ENCODE results near the gene NCOA1.
"Not testable (repeated sequence)": the region's sequence is repeated elsewhere in the genome, so short reads cannot be mapped to it uniquely, and the experiment has no call there.

The NCOA1 gene

DNA sequence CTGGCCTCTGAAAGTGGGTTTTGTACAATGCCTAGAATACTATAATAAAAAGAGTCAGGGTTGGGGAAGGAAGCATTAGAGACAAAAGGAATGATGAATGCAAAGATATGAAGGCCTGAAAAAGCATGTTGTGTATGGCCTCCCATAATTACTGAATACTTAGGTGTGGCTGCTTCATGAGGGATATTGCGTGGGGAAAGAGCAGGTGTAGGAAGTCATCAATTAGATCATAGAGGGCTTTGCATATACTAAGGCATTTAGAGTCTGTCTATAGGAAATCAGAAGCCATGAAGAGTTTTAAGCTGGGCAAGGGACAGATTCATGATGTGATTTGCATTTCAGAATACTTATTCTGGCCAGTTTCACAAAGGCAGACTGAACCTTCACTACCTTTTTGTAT is 48.2 kb downstream of the NCOA1 start:
- no peak for DNase-seq (ENCODE audit: low spot score)

DNA sequence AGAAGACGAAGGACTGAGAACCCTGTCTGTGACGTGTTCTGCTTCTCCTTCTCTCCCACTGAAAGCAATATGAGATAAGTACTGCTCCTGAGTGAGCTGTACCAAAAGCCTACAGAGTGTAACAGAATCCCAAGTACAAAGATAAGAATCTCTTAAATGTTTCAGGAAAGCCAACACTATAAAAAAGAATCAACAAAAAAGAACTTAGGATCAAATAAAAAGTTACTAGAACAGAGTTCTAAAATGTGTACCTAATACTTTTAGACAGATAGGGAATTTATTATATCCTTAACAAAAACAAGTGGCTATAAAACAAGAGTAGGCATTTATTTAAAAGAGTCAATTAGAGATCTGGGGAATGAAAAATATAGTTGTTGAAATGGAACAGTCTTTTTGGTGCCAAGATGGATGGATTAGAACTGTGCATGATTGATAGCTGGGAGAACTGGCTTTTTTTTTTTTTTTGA is 49.0 kb downstream of the NCOA1 start:
- no peak for DNase-seq (ENCODE audit: low spot score)

DNA sequence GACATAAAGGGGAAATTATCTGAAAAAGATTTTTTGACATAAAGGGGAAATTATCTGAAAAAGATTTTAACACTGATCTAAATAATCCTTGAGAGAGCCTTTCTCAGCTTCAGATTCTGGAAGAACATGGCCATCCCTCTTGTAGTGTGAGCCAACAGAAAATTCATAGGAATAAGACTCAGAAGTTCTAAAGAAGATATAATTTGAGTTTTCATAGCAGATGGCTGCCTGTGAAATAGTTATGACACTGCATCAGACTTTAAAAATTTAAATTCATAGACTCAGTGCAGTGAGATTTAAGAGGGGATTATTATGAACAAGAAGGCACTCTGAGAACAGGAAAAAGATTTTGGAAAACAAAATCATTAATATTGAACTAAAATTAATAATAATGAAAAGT is 50.6 kb downstream of the NCOA1 start:
- no peak for DNase-seq (ENCODE audit: low spot score)

DNA sequence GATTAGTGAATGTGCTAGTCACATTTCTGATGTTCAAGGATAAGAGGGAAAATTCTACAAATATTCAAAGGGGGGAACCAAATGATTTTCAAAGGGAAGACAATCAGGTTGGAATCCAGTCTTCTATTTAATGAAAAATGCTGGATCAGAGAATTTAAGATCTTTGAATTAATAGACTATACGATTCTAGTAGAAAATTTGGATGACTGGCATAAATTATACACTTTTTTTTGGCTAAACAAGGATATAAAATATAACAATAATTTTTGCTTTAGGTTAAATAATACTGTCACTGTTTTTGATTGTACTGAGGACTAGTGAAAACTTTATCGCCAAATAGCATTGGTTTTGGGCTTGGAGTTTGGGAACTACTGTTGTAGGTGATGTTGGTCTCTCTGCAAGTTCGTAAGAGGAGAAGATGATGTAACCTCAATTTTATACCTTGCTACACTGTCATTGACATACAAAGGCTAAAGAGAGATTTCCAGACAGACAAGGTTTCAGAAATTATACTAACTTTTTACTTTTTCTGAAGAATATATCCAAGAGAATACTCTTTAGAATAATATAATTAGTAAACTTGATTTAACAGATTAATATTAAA is 51.3 kb downstream of the NCOA1 start:
- no peak for DNase-seq (ENCODE audit: low spot score)

DNA sequence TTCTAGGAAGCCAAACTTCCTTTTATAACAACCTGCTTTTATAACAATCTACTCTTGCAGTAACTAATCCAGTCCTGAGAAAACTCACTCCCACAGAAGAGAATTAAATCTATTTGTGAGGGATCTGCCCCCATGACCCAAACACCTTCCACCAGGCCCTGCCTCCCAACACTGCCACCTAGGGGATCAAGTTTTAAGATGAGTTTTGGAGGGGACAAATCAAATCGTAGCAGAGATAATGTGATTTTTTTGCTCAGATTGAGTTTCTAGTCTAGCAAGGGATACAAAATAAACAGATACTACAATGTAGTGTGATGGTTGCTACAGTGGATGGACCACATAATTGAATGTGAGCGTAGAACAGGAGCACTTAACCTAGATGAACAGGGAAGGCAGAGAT is 52.2 kb downstream of the NCOA1 start:
- no peak for DNase-seq (ENCODE audit: low spot score)

DNA sequence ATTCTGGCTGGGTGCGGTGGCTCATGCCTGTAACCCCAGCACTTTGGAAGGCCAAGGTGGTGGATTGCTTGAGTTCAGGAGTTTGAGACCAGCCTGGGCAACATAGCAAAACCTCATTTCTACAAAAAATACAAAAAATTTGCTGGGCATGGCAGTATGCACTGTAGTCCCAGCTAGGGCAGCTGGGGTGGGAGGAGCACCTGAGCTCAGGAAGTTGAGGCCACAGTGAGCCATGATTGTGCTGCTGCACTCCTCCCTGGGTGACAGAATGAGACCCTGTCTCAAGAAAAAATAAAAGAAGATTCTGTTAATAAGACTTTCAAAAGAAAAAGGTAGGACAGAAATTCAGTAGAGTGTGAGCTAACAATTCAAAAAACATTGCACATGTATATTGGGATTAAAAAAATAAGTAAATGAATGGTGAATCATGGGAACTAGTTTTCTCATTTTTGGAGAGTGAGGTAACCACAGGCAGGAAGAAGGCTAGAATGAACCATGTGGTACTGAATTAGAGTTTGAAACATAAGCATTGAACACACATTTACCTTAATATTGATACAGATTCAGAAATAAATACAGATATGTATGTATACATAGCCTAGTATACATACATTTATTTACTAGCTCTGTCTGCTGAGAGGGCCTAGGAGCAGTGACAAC is 53.5 kb downstream of the NCOA1 start:
- DNase-seq (ENCODE audit: low spot score), result no peak

DNA sequence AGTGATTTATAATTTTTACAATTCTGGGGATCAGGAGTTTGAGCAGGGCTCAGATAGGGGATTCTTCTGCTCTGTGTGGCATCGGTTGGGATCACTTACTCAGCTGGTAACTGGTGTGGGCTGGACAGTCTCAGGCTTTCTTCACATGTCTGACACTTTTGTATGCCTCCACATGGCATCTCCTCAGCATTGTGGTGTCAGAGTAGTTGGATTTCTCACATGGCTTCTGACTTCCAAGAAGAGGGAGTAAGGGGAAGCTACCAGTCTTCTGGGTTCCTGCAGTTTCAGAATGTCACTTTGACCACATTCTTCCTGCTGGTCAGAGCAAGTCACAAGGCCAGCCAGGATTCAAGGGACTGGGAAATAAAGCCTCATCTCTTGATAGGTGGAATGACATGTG is 55.6 kb downstream of the NCOA1 start:
- no peak for DNase-seq (ENCODE audit: low spot score)

DNA sequence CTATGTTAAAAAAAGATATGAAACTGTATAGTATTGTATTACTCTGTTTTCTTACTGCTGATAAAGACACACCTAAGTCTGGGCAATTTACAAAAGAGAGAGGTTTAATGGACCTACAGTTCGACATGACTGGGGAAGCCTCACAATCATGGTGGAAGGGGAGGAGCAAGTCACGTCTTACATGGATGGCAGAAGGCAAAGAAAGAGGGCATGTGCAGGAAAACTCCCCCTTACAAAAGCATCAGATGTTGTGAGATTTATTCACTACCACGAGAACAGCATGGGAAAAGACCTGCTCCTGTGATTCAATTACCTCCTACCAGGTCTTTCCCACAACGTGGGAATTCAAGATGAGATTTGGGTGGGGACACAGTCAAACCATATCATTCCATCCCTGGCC is 57.0 kb downstream of the NCOA1 start:
- DNase-seq (ENCODE audit: low spot score), result no peak

DNA sequence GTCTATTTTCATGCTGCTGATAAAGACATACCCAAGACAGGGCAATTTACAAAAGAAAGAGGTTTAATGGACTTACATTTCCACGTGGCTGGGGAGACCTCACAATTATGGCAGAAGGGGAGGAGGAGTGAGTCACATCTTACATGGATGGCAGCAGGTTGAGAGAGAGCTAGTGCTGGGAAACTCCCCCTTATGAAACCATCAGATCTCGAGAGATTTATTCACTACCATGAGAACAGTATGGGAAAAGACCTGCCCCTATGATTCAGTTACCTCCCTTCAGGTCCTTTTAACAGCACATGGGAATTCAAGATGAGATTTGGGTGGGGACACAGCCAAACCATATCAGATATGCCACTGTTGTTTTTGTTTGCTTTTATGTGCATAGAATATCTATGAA is 59.2 kb downstream of the NCOA1 start:
- DNase-seq (ENCODE audit: low spot score), result not testable (repeated sequence)

DNA sequence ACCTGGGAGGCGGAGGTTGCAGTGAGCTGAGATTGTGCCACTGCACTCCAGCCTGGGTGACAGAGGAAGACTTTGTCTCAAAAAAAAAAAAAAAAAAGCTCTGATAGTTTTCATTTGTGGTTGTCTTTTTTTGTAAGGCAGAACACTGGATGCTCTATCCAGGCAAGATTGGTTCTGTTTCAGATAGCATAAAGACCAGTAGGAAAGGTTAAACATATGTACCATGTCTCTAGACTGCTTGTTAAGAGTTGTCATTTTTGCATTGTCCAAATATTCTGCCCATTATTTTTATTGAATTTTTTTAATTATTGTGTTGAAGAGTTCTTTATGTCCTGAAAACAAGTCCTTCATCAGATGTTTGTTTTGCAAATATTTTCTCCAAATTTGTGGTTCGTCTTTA is 60.0 kb downstream of the NCOA1 start:
- DNase-seq (ENCODE audit: low spot score), result no peak

DNA sequence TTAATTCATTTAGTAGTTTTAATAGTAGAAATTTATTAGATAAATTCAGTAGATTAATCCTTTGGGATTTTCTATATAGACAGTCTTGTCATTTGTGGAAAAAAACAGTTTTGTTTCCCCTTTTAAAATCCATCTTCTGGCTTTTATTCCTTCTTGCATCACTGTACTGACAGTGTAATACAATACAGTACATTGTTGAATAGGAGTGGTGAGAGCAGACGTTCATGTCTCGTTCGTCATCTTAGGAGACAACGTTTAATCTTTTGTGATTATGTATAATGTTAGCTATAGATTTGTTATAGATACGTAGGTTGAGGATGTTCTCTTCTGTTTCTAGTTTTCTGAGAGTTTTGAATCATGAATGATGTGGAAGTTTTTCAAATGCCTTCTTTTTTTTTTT is 61.8 kb downstream of the NCOA1 start:
- no peak for DNase-seq (ENCODE audit: low spot score)

DNA sequence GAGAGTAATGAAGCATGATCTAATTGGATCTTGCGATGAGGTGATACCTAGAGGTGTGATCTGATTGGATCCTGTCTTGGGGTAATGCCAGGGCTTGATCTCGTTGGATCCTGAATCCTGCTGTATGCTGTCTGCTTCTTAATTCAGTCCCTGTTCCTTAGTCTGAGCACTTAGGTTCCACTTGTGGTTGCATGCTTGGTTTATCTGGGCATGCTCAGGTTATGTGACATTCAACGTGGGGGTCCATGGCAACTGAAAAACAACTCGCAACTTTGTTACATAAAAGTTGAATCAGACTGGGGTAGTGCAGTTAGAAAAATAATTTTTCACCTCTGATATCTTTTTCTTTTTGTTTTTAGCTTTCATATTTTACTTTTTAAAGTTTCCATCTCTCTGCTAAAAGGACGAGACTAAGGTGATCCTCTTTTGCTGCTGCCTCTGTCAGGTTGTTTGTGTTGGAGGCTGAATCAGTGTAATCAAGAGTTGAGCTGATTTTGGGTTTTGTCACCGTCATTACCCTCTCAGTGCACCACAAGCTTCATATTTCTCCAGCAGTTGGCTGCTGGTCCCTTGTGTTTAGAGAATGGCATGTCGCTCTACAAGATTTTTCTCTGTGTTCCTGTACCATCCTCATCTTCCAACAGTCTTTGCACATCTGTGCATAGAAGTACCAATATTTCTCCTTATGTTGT is 67.9 kb downstream of the NCOA1 start:
- no peak for DNase-seq (ENCODE audit: low spot score)

DNA sequence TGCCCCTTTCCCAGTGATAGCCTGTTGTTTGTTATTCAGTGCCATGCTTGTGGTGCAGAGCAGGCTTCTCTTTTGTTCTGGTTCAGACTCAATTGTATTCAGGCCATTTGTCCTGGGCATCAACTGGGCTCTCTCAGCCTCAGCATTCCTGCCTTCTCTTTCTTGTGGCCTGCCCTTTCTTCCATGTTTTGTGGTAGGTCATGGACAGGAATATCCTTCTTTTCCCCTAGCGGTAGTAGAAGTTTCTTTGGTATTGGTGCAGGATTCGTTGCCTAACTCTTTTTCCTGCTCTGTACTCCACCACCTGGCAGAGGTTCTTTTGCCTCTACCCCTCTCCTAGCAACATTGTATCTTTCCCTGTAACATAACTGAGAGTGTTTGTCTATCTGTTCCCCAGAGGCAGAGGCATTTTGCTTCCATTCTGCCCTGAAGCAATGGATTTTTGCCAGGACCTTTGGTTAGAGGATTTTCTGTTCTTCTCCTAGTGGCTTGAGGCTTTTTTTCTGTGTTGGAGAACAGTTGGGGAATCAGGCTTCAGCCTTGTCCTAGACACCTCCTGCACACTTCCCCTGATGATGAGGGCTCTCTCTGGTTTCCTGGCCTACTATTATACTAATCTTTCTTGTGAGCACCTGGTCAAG is 68.5 kb downstream of the NCOA1 start:
- peak; percentile 15 for DNase-seq (ENCODE audit: low spot score)

DNA sequence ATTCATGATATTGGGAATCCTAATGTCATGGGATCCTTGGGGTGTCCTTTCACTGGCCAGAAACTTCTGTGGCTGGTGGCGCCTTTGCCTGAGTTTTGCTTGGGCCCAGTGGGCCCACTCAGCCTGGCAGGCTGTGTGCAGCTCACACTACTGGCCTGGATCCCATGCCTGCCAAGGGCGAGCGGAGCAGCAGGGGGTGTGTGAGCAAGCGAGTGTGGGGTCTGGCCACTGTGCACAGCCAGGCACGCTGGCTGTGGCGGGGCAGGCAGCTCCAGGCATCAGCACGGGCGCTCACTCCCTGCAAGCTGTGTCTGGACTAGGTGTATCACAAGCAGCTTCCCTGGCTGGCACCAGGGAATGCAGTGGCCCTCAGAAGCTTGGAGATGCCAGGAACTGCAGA is 74.5 kb downstream of the NCOA1 start:
- no peak for DNase-seq (ENCODE audit: low spot score)

DNA sequence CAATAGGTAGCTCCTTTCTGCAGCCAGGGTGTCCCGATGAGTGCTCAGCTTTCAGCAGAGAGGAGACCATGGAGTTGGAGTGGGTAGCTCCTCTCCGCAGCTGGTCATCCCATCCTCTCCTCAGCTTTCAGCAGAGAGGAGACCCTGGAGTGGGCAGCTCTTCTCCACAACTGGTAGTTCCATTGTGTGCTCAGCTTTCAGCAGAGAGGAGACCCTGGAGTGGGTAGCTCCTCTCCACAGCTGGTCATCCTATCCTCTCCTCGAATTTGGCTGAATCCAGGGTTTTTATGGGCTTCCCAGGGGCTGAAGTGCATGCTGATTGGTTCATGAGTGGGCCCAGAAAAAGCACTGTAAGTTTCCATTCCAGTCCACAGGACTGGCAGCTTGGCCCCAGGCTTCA is 75.2 kb downstream of the NCOA1 start:
- DNase-seq (ENCODE audit: low spot score), result no peak

DNA sequence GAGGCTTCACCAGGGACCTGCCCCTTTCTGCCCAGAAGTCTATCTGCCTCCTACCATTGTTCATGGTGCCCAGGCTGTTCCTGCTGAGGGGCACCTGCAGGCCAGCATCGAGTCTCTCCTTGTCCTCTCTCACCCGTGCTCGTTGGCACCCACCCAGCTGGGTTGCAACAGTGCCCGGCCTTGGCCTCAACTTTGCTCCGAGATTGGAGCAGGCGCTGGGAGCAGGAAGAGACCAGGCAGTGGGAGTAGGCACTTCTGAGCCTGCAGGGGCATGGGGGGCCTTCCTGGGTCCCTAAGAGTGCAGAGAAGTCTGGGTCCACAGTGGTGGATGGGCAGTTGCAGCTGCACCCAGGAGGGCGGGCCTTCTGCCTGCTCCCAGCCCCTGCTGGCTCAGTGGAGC is 75.6 kb downstream of the NCOA1 start:
- no peak for DNase-seq (ENCODE audit: low spot score)

DNA sequence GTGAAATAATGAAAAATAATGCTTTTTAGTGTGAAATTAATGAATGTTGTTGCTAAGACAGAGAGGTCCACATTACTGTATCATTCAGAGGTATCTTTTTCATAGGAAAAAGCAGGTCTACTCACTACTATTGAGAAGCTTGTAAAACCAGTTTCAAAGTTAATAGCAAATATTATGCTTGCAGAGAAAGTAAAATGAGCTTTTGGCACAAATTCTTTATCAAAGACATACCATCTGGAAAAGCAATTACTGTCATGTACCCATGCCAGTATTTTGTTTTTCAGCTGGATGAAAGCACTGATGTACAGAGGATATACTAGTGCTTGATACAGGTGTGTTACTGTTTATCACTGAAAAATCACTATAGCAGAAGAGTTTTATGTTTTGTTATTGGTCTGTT is 77.5 kb downstream of the NCOA1 start:
- DNase-seq (ENCODE audit: low spot score), result no peak

DNA sequence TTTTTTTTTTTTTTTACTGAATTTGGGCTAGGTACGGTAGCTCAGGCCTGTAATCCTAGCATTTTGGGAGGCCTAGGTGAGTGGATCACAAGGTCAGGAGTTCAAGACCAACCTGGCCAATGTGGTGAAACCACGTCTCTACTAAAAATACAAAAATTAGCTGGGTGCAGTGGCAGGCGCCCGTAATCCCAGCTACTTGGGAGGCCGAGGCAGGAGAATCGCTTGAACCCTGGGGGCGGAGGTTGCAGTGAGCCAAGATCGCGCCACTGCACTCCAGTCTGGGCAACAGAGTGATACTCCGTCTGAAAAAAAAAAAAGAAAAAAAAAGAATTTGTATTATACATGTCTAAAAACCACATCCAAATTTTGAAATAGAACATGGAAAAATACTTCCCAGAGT is 78.5 kb downstream of the NCOA1 start:
- DNase-seq (ENCODE audit: low spot score), result not testable (repeated sequence)

DNA sequence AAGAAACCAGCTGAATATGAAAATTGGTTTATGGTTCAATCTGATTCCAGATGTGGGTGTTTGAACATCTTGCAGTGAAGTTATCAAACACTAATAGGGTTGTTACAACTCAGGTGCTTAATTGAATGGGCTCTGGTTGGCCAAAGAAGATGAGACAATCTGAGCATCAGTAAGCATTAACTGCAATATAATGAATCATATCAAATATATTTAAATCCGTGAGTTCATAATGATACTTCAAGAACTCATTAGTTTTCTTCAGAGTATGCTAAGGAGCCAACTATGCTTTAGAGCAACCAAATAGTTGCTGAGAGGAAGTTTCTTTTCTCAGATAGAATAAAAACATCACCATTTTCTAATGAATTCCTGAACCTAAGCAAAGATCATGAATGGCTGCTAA is 79.2 kb downstream of the NCOA1 start:
- no peak for DNase-seq (ENCODE audit: low spot score)

DNA sequence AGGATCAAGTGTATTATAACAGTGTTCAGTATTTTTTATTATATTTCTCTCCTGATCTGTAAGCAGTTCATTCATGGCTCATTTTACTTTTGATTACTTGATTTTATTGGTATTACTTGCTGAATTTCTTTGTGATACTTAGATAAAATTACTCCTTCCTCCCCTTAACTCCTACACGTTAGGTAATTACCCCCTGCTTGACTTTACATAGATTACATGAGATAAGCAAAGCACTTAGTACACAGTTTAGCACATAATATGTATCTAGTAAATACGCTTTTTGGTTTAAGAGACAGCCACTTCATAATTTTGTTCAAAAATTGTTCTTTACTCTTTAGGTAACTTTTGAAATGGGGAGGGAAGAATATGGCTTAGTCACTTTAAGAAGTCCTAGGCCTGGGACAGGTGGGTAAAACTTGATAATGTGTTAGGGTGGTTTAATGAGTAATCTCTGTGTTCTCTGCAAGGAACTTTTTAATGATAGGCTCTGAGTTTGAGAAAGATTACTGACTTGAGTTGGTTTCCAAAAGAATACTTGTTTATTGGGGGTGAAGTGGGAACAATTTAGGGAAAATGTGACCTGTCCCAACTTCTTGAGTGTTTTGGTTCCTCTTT is 80.9 kb downstream of the NCOA1 start:
- DNase-seq (ENCODE audit: low spot score), result no peak

DNA sequence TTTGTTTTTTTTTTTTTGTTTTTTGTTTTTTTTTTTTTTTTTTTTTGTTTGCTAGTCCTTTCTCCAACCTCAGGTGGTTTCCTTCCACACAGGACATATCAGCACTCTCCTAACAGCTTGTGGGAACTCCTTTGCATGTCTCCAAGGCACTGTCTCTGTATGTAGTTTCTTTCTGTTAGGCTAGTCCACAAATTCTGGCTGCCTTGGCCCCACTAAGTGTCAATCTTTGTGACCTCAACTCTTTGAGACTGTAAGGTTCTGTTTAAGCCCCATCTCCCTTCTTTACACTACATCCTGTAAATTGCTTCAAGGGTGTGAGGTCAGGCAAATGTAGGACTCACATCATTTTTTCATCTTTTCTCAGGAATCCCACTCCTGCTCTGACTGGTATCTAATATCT is 85.1 kb downstream of the NCOA1 start:
- DNase-seq (ENCODE audit: low spot score), result no peak

DNA sequence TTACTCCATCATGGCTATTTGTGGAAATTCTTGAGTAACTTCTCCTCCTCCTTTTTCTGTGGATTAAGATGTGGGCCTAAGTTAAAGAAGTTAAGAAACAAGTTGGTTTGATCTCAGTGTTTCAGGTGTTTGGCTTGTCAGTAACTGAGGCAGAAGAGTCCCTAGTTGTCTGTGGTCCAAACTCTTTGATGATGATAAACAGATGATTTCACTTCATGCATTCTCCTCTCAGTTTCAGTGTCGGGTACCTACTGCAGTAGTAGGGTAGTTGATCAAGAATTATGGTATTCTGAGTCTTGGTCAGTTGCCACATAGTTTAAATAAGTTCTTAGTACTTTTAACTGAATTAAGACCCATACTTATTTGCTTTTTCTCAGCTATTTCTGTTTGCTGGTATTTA is 85.6 kb downstream of the NCOA1 start:
- no peak for DNase-seq (ENCODE audit: low spot score)

DNA sequence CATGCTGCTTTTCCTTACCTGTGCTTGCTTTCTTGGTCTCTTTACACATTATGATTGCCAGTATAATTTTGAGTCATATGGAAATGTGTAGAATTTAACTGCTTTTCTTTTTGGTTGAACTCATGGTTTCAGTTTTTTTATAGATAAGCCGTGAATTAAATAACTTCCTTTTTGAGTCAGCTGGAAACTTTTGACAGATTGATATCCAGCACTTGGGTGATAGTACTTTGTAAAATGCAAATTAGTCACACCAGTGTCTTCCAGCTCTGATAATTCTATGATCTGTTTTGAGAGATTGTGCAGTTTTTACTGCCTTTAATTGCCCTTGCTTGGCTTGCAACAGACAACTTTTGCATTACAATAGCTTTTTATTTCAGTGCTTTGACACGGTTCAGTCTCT is 86.4 kb downstream of the NCOA1 start:
- DNase-seq (ENCODE audit: low spot score), result no peak

All from AG08395 (cell line).